Stimulated activated naive B cell treated with anti-CD40 and anti-IgM and Interleukin-4, amounts not matched to agents 10 μg/mL and 1 μg/mL and 100 μg/mL, for 72 hours (primary cell): ENCODE results near the gene TIGD4.

Experiments used
- ATAC-seq, 2 donors: fragments of 150-1000 bp; cut with Tn5 transposase; replicated peaks; 2 replicates each; pipeline ENCODE4 v1.10.0; 2021; ENCODE audit warnings: moderate library complexity in 1 of 2
- DNase-seq: peaks from one replicate; pipeline ENCODE4 v3.0.0; 2021
- H3K27ac Mint-ChIP-seq: one replicate; pipeline ENCODE4 v1.8.0; 2022; ENCODE audit warnings: mild to moderate bottlenecking, mixed read lengths
- H3K27me3 Mint-ChIP-seq, 2 donors: one replicate each; pipeline ENCODE4 v1.8.0; 2022; ENCODE audit warnings: mixed read lengths in 2 of 2
- H3K36me3 Mint-ChIP-seq, 2 donors: one replicate each; pipeline ENCODE4 v1.8.0; 2022; ENCODE audit warnings: mixed read lengths in 2 of 2, mild to moderate bottlenecking in 1 of 2
- H3K4me1 Mint-ChIP-seq, 2 donors: one replicate each; pipeline ENCODE4 v1.8.0; 2022; ENCODE audit warnings: mixed read lengths in 2 of 2, mild to moderate bottlenecking in 1 of 2
- H3K4me3 Mint-ChIP-seq, 2 donors: one replicate each; pipeline ENCODE4 v1.8.0; 2022; ENCODE audit warnings: mild to moderate bottlenecking in 2 of 2, mixed read lengths in 2 of 2, moderate library complexity in 1 of 2
- H3K9me3 Mint-ChIP-seq, 2 donors: one replicate each; pipeline ENCODE4 v1.8.0; 2022; ENCODE audit warnings: mixed read lengths in 2 of 2, mild to moderate bottlenecking in 1 of 2

TIGD4 gene

DNA sequence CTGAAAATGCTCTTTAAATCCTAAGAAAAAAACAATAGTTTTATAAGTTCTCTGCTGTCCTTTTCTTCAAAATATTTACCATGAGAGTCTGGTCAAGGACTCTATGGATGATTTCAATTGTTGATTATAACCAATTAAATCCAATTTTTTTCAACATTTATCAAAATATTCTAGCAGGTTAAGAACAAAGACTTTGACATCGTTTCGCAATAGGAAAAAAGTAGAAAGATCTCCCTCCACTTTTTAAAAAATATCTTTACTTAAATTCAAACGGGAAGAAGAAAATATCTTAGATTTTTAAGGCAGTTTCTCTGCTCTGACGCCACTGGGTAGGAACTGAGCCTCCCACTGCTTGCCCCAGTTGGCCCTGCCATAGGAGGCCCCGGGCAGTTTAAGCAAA is 55.0 kb downstream of the TIGD4 start:
- peaks cover 6 to 10% of the 10 kb centered on the region in 2 donors for H3K4me1 Mint-ChIP-seq
- H3K27me3 Mint-ChIP-seq, result peaks cover 6 to 9% of the 10 kb centered on the region in 2 donors
- H3K36me3 Mint-ChIP-seq, result no peaks in the 10 kb centered on the region
- H3K27ac Mint-ChIP-seq, result no peak overlapping the region
- H3K4me3 Mint-ChIP-seq, result no peak overlapping the region
- ATAC-seq, result no peak
- no peaks in the 10 kb centered on the region for H3K9me3 Mint-ChIP-seq
- DNase-seq, result no peak

DNA sequence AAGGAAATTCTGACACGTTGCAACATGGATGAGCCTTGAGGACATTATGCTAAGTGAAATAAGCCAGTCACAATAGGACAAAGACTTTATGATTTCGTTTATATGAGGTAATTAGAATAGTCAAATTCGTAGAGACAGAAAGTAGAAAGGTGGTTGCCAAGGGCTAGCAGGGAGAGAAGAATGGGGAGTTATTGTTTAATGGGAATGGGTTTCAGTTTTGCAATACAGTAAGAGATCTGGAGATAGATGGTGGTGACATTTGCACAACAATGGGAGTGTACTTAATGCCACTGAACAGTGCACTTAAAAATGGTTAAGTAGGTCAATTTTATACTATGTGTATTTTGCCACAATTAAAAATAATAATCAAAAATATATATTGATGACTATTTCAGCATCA is 56.3 kb downstream of the TIGD4 start:
- H3K9me3 Mint-ChIP-seq, result no peaks in the 10 kb centered on the region
- H3K4me3 Mint-ChIP-seq, result no peak overlapping the region
- ATAC-seq (no peak), DNase-seq (no peak)
- no peak overlapping the region for H3K27ac Mint-ChIP-seq
- H3K36me3 Mint-ChIP-seq, result no peaks in the 10 kb centered on the region
- H3K4me1 Mint-ChIP-seq, result peaks cover 9 to 12% of the 10 kb centered on the region in 2 donors
- H3K27me3 Mint-ChIP-seq, result peaks cover 6 to 9% of the 10 kb centered on the region in 2 donors

DNA sequence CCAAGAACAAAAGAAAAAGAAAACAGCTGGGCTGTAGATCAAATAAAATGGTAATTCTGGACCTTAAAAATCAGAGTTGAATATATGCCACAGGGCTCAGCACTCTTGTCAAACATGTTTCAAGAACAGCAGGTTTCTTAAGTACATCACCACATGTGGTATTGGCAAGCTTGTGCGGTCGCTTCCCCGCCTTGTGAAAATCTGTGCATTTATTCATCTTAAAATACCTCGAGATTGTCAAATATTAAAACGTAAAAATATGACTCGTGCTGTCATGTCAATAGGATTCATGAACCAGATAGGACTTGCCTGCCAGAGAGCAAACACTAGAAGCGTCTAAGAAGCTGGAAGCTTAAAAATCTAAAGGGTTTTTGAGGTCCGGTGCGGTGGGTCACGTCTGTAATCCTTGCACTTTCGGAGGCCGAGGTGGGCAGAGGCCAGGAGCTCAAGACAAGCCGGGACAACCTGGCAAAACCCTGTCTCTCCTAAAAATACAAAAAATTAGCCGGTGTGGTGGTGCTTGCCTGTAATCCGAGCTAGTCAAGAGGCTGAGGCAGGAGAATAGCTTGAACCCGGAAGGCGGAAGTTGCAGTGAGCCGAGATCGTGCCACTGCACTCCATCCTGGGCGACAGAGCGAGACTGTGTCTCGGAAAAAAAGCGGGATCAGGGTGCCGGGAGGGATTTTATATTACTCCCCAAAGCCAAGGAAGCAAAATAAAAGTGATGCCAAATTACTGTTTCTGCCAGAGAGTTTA is 59.6 kb downstream of the TIGD4 start:
- H3K4me3 Mint-ChIP-seq, result no peak overlapping the region
- H3K9me3 Mint-ChIP-seq, result peaks cover 5% of the 10 kb centered on the region in 2 donors
- ATAC-seq (no peak), DNase-seq (no peak)
- H3K27me3 Mint-ChIP-seq, result peaks cover 4 to 6% of the 10 kb centered on the region in 2 donors
- peaks cover 4 to 5% of the 10 kb centered on the region in 2 donors for H3K36me3 Mint-ChIP-seq
- peaks cover 4 to 7% of the 10 kb centered on the region in 2 donors for H3K4me1 Mint-ChIP-seq
- H3K27ac Mint-ChIP-seq, result no peak overlapping the region
